HuH-7.5 (cell line): Measurements from ENCODE around the gene SORBS2.
"Not testable (repeated sequence)": the region's sequence is repeated elsewhere in the genome, so short reads cannot be mapped to it uniquely, and the experiment has no call there.

Experiments
- DNase-seq: peaks from one replicate; pipeline ENCODE4 v3.0.0; 2011; ENCODE audit warnings: low spot score

SORBS2 gene, protein sequence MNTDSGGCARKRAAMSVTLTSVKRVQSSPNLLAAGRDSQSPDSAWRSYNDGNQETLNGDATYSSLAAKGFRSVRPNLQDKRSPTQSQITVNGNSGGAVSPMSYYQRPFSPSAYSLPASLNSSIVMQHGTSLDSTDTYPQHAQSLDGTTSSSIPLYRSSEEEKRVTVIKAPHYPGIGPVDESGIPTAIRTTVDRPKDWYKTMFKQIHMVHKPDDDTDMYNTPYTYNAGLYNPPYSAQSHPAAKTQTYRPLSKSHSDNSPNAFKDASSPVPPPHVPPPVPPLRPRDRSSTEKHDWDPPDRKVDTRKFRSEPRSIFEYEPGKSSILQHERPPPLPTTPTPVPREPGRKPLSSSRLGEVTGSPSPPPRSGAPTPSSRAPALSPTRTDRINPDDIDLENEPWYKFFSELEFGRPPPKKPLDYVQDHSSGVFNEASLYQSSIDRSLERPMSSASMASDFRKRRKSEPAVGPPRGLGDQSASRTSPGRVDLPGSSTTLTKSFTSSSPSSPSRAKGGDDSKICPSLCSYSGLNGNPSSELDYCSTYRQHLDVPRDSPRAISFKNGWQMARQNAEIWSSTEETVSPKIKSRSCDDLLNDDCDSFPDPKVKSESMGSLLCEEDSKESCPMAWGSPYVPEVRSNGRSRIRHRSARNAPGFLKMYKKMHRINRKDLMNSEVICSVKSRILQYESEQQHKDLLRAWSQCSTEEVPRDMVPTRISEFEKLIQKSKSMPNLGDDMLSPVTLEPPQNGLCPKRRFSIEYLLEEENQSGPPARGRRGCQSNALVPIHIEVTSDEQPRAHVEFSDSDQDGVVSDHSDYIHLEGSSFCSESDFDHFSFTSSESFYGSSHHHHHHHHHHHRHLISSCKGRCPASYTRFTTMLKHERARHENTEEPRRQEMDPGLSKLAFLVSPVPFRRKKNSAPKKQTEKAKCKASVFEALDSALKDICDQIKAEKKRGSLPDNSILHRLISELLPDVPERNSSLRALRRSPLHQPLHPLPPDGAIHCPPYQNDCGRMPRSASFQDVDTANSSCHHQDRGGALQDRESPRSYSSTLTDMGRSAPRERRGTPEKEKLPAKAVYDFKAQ (N-terminal part only)

DNA sequence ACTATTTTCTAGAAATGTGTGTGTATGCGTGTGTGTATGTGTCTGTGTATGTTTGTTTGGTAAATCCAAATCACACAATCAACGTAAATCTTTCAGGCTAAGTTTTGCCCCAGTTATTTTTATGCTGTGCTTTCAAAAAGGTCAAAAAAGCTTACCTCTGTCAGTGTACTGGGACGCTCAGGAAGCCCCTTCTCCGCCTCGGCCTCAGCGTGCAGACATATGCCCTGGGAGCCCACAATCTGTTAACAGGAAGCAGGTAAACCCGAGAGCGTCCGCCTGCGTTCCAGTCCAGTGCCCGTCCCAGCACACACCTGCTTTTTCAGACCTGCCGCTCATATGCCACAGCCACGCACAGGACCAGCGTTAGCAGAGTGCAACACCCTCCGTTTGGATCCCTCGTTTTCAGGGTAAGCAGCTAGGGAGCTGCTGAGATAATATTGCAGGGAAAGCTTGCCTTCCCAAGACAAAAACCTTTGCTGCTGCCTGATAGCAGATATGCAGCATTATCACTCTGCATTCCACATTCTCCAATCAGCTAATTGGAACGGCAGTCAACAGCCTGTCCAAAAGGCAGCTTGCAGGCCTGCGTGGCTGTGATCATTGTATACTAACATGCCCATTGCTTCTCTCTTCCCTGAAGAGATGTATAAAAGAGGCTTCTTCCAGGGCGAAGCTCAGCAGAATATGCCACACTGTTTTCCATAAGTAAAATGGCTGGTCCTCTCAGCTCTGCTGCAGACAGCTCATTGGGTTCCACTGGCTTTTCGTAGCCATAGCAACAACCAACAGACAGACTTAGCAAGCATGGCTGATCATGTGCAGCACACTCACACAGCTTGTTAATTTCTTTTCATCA, at the start of gene SORBS2:
SORBS2 (minus strand) TSS at position 686 of the 856 bp plus-strand sequence. CDS start 121,623 bp downstream, outside the sequence.
- no peak for DNase-seq

DNA sequence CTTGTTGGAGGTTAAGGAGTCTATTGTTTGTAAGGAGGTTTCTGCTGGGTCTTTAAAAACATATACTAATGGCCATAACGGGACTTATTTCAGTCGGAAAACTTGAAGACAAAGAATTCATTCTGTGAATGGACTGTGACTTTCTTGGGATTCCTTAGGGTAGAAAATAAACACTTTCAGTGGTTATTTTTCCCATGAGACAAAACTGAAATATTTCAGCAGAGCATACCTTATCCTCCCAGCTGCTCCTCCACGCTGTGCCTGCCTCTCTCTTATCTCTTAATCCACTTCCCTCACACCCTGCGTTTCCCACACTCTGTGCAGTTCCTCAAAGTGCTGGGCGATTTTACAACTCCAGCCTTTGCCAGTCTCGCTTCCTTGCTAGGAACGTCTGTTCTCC, 47.1 kb upstream of the SORBS2 start:
- DNase-seq, result no peak

- DNase-seq, result not testable (repeated sequence)
These were observed 45.6 kb upstream of the SORBS2 start for GRCh38 chr4:185857561-185857960.

- no peak for DNase-seq
These were observed 41.8 kb upstream of the SORBS2 start for GRCh38 chr4:185853841-185854240.

DNA sequence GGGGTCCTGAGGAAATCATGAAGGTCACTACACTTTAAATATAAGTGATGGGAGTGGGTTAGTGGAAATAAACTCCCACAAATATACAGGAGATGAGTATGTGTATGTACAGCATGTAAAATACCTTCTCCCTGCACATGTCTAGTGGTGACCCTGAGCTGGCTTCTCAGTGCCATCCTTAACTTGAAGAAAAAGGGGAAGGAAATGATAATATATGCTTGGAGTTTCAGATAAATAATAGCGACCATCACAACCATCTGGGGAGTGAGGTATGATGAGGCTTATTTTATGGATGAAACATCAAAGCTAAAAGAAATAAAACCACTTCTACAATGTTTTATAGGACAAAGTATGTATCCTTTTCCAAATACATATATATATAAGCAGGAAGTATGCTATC, 41.0 kb upstream of the SORBS2 start:
- DNase-seq, result no peak

DNA sequence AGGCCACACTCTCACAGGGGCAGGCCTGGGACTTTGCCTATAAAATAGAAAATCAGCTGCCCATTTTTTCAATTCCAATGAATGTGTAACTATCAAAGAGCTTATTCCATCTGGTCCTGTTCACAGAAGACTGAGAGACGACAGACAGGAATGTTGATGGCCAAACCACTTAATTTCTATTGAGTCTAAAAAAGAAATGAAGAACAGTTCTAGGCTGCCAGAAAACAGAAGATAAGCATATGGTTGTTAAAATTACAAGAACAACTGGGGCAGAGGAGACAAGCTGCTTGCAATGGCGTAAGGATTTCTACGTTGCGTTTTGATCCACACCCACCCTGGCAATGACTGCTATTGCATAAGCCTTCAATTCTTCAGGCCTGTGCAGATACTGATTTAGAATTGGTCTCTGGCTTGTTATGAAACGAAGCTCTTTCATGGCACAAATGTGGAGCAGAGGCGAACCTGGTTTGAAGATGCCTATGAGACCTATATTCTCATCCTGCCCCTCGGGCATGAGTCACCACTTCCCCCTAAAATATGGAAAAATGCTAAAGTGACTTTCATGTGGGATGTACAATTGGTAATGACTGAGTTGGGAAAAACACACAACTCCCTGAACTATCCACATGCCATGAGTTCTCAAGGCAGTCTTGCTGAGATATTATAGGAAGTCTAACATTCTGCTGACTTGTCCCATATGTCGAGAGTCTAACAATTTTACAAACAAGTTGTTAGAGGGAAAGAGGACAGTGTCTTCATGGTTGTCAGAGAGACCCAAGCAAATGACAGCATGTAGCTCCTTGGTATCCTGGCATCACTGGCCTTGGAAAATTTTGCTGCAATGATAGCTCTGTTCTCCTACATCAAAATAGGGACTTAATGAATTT, 37.9 kb upstream of the SORBS2 start:
- no peak for DNase-seq

GRCh38 chr4:185847352-185848097, 35.5 kb upstream of the SORBS2 start:
- no peak for DNase-seq

DNA sequence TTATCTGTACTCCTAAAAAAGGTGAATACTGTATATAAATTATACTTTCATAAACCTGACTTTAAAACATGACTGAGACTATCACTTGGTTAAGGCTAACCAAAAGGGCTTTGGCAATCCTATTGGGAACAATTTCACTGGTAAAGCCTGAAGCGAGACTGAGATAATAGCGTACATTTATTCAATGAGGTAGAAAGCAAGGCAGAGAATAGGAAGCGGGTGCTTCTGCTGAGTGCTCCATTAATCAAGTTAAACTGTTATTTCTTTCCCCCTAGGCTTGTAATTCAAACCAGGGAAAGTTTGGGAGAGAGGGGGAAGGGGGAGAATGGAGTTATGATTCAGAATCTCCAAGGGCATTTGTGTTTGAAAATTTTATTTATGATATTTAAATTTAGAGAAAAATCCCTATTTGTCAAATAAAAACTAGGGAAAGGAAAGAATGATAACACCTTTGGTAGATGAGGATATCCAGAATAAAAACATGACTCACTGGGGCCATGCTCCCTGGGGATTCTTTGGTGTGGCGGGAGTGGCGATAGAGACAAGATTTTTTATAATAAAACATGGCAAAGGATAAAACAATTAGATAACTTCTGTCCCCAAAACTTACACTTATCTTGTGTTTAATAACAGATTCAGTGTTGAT, 34.6 kb upstream of the SORBS2 start:
- no peak for DNase-seq

DNA sequence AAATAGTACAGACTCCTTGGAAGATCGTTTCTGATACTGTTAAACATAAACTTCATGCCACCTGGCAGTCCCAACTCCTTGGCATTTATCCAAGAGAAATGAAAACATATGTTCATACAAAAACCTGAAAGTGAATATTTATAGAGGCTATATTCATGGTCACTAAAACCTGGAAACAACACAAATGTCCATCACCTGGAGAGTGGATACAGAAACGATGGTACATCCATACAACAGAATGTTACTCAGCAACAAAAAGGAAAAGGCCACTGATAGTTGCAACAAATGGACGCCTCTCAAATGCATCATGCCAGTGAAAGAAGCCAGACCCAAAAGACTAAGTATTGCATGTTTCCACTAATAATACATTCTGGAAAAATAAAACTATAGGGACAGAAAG, 34.0 kb upstream of the SORBS2 start:
- DNase-seq, result no peak

DNA sequence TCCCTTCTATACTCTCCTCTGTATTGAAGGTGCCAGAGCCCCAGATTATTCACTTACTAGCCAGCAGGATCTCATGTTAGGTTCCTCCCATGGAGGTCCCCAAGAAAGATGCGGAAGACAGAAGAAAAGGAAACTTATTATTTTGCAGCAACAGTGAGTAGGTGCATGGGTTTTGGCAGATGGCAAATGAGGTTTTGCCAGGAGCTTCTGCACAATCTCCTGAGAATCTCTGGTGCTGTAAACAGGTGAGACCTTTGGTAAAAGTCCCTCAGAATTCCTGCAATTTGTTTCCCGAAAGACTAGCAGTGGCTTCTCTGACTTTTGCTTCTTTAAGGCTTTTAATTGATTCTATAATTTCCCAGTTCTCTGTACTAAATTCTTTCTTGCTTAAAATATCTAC, 29.5 kb upstream of the SORBS2 start:
- no peak for DNase-seq

- no peak for DNase-seq
These were observed 29.0 kb upstream of the SORBS2 start for GRCh38 chr4:185840953-185841352.

GRCh38 chr4:185840201-185840600, 28.2 kb upstream of the SORBS2 start:
- DNase-seq, result no peak

DNA sequence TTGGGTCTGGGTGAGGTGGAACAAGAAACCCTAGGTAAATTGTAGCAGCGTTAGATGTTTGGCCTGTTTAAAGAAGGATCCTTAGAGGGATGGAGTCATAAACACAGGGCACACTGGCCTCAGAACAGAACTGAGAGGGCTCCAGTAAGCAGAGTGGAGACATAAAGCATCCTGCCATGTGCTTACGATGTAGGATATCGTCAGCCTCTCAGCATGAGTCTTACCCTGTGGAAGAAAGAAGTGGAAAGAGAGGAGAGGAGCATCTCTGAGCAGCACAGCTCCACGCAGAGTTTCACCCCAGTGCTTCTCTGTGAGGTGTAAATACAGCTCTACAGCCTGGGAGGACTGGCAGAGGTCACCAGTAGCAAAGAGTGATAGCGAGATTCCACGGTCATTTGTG, 27.8 kb upstream of the SORBS2 start:
- no peak for DNase-seq

DNA sequence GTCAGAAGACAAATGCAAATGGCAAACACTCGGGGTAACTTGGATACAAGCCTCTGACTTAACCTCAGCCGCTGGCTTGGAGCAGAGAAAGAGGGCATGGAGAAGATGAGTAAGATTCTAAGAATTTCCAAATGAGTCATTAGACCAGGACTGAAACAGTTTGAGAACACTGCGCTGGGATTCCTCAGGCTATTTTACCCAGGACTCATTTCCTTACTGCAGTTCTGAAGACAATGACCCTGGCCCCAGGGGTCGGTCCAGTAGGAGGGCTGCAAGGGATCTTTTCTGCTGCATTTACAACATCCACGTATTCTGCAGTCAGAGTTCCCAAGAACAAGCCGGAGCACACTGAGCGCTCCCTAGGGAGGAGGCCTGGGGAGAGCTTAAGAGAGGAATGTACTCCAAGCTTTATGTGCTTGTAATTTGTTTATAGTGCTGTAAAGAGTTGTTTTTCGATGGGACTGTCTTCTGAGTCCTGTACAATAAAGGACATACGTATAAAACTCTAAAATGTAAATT, 27.3 kb upstream of the SORBS2 start:
- no peak for DNase-seq

DNA sequence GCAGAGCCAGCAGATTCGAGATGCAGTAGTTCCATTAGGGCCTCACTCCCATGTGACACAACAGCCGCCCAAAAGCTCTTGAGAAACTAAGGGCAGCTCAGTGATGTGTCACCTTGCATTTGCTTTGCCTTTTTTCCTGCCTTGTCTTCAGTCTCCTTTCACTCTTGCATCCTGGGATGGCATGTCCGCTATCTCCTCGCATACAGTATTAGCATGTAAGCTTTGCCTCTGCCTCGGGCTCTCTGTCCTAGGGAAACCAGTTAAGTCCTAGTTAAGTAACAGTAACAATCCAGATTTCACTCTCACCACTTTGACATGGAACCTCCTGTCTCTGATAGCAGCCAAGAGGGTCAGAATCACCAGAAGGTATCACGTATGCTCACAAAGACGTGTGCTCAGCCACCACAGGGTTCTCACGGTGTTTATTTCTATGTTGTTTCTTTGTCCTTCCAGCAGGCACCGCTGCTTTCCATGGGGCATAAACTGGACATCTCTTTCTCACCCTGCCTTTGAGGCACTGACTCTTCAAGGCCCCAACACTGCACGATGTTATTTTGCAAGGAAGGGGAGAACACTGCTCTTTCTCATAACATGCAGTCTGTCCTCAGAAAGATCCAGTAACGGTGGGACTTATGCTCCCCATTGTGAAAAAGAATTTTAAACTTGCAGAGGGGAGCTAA, 26.7 kb upstream of the SORBS2 start:
- no peak for DNase-seq

GRCh38 chr4:185838104-185838452, 26.1 kb upstream of the SORBS2 start:
- DNase-seq, result no peak

DNA sequence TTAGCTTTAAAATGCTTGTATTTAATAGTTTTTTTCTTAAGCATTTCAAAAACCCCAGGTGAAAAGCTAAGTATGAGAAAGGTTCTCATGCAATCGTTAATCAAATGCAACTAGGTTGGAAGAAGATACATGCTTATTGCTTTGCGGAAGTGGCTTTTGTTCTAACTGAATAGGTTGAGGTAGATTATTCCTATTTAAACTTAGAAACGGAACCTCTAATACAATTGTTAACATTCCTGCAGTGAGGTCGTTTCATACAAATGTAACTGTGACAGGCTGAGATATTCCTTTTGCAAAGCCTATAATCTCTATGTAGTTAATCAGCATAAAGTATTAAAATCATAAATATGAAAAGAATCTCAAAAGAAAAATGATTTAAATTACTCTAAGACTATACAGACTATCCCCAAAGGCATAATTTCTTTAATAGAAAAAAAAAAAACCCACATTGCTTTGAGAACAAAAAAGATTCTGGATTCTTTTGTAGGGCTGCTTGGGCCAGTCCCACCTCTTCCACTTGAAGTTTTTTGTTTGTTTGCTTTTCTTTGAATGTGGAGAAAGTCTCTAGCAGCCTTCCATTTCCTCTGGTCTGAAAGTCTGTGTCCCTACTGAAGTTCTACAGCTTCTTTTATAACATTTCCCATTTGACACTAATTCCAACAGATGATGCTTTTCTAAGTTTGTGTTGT, 25.6 kb upstream of the SORBS2 start:
- no peak for DNase-seq
